Measurements from ENCODE around the gene FAM237A. TPM values are rescaled to one million over a fixed set of nuclear protein-coding genes. Genes with fewer than 3 reads are reported as not detected.

Gene FAM237A
- total RNA-seq, 2 experiments from 2014 or later = not detected

Other genes with a start within 250 kb of the FAM237A start
- under 1 TPM; 0.75 to 0.89 TPM for gene ADAM23, start 199.0 kb upstream of the FAM237A start, total RNA-seq
- gene DYTN, start 75.9 kb downstream of the FAM237A start, total RNA-seq = not detected
- under 1 TPM; 0.40 to 0.50 TPM for gene MDH1B, start 122.8 kb downstream of the FAM237A start, total RNA-seq
- 10 to 100 TPM; 19.3 TPM for gene FASTKD2, start 123.1 kb downstream of the FAM237A start, total RNA-seq